Breast epithelium (tissue), 3 donors: ENCODE data around the gene SERGEF.

Experiments used
- POLR2A ChIP-seq: fragments of 450-650 bp; IDR thresholded peaks from one replicate; pipeline ENCODE4 v1.6.1; 2016; ENCODE audit warnings: antibody characterized with exemption, mild to moderate bottlenecking, moderate library complexity
- TF ChIP-seq, protein P1 (sequence below), 3 donors: fragments of 450-650 bp; IDR thresholded peaks; one replicate each; pipeline ENCODE4 v1.5.1; 2016 to 2017; ENCODE audit warnings: antibody characterized with exemption in 3 of 3, mild to moderate bottlenecking in 3 of 3, moderate library complexity in 3 of 3

DNA sequence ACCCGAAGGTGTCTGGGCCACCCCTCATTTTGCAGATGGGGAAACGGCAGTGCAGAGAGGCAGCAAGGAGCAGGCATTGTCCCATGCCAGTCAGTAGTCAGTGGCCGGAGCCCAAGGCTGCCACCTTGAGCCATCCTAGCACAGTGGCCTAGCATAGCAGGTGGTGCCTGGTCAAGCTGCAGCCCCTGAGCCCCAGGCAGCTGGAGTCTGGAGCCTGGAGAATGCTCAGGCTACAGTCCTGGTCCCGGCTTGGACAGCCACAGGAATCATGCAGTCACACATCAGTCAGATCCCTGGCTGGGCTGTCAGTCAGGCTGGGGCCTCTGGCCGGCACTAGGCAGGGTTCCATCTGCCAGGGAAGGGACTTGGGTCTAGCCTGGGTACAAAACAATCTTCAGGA lies 259.7 kb downstream of the SERGEF start:
- TF ChIP-seq POLR2A = no peak
- TF ChIP-seq, protein P1, sequence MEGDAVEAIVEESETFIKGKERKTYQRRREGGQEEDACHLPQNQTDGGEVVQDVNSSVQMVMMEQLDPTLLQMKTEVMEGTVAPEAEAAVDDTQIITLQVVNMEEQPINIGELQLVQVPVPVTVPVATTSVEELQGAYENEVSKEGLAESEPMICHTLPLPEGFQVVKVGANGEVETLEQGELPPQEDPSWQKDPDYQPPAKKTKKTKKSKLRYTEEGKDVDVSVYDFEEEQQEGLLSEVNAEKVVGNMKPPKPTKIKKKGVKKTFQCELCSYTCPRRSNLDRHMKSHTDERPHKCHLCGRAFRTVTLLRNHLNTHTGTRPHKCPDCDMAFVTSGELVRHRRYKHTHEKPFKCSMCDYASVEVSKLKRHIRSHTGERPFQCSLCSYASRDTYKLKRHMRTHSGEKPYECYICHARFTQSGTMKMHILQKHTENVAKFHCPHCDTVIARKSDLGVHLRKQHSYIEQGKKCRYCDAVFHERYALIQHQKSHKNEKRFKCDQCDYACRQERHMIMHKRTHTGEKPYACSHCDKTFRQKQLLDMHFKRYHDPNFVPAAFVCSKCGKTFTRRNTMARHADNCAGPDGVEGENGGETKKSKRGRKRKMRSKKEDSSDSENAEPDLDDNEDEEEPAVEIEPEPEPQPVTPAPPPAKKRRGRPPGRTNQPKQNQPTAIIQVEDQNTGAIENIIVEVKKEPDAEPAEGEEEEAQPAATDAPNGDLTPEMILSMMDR (IDR thresholded peaks at IDR 0.05) = no peak
